Sigmoid colon (tissue), 4 donors: Measurements from ENCODE around the gene PANK4.

Experiments used
- CTCF ChIP-seq, 4 experiments: fragments of 450-650 bp in 3 of 4; fragments of 200-600 bp in 1 of 4; IDR thresholded peaks; one replicate each; pipeline ENCODE4 v1.5.1; 2016 to 2019; ENCODE audit warnings: antibody characterized with exemption in 4 of 4, mild to moderate bottlenecking in 3 of 4, moderate library complexity in 2 of 4
- EP300 ChIP-seq, 4 donors: sonication (generic); formaldehyde crosslinking; IDR thresholded peaks; one replicate each; pipeline ENCODE4 v1.6.1; 2017; ENCODE audit warnings: antibody characterized with exemption in 4 of 4
- POLR2A ChIP-seq, 2 donors: fragments of 450-650 bp; IDR thresholded peaks; one replicate each; pipeline ENCODE4 v1.6.1; 2016; ENCODE audit warnings: antibody characterized with exemption in 2 of 2, mild to moderate bottlenecking in 2 of 2, moderate library complexity in 2 of 2
- POLR2AphosphoS5 ChIP-seq, 4 donors: sonication (generic); formaldehyde crosslinking; IDR thresholded peaks; one replicate each; pipeline ENCODE4 v1.6.1; 2017; ENCODE audit warnings: antibody characterized with exemption in 4 of 4

DNA sequence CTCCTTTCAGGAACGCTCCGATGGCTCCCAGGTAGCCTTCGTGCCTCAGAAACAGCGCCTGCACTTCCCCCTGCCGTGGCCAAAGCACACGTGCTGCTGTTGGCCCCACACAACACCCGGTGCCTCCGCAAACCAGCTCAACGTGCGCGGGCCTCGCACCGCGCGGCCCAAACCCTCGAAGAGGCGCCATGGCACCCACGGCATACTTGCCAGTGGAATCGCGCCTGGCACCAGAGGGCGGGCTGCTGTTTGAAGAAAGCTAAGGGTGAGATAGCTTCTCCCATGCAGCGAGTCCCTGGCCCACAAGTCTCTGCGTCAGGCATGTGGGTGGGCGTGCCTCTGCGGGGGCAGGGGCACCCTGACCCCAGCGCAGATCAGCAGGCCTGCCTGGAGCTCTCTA lies 7.9 kb downstream of the PANK4 start:
- TF ChIP-seq POLR2A (IDR thresholded peaks at IDR 0.05) (no peak), CTCF (IDR thresholded peaks at IDR 0.05) (no peak), POLR2AphosphoS5 (IDR thresholded peaks at IDR 0.05) (no peak), EP300 (IDR thresholded peaks at IDR 0.05) (no peak)
